Measurements from ENCODE around the gene KLHDC2.

- TF ChIP-seq CTCF (IDR thresholded peaks at IDR 0.05) (no peak), EZH2 (IDR thresholded peaks at IDR 0.05; ENCODE audit: borderline replicate concordance, insufficient read depth, low read depth, low read length, poor library complexity, severe bottlenecking) (no peak)
Observed at GRCh38 chr14:49769171-49769570, 1.2 kb downstream of the KLHDC2 start.
